ENCODE data around the gene HK2. TPM values are rescaled to one million over a fixed set of nuclear protein-coding genes. Genes with fewer than 3 reads are reported as not detected.

The HK2 gene
- total RNA-seq, 2 donors from 2014 or later, result 21.5 to 31.5 TPM

- no peaks in the 10 kb centered on the region for H3K36me3 Mint-ChIP-seq (ENCODE audit: low read depth)
- Histone ChIP-seq H3K36me3 (ENCODE audit: control insufficient read depth, insufficient read depth, low read length) (no peaks in the 10 kb centered on the region), H3K9ac (ENCODE audit: extremely low read depth, low read length, poor library complexity, severe bottlenecking) (no peak overlapping the region), H3K9me3 (ENCODE audit: control insufficient read depth, low read length) (no peaks in the 10 kb centered on the region), H3K27me3 (ENCODE audit: control insufficient read depth, insufficient read depth, low read length, poor library complexity, severe bottlenecking) (peaks cover 11% of the 10 kb centered on the region), H3K4me3 (ENCODE audit: low read length) (peak overlapping the region; percentile 72), H3K4me1 (ENCODE audit: control insufficient read depth, insufficient read depth, low read length) (no peaks in the 10 kb centered on the region), H3K27ac (ENCODE audit: low read depth, low read length) (no peak overlapping the region)
- peaks cover 8% of the 10 kb centered on the region for H3K27me3 Mint-ChIP-seq (ENCODE audit: insufficient read depth)
- H3K9me3 Mint-ChIP-seq, result peaks cover 3% of the 10 kb centered on the region
- peak; percentile 95 for DNase-seq
- TF ChIP-seq CTCF (conservative IDR thresholded peaks at IDR 0.05), result peak; percentile 98
- no peak overlapping the region for H3K27ac Mint-ChIP-seq
- WGBS, 2 experiments (ENCODE audit: insufficient coverage in 1 of 2, insufficient read length in 1 of 2), result 12 to 28% methylated on average over 11 to 34 of the region's 34 CpGs
- H3K4me3 Mint-ChIP-seq, result peak overlapping the region; percentile 54
- peaks cover 4% of the 10 kb centered on the region for H3K4me1 Mint-ChIP-seq
Measured at GRCh38 chr2:74919827-74920226, 85.9 kb downstream of the HK2 start.

- no peak for DNase-seq
- no peak overlapping the region for H3K27ac ChIP-seq (ENCODE audit: low read depth, low read length)
- H3K9ac ChIP-seq (ENCODE audit: extremely low read depth, low read length, poor library complexity, severe bottlenecking), result no peak overlapping the region
- Mint-ChIP-seq H3K9me3 (peaks cover 3% of the 10 kb centered on the region), H3K4me1 (peaks cover 12% of the 10 kb centered on the region), H3K36me3 (ENCODE audit: low read depth) (no peaks in the 10 kb centered on the region), H3K27ac (no peak overlapping the region), H3K27me3 (ENCODE audit: insufficient read depth) (peaks cover 8% of the 10 kb centered on the region), H3K4me3 (no peak overlapping the region)
- peaks cover 5% of the 10 kb centered on the region for H3K4me1 ChIP-seq (ENCODE audit: control insufficient read depth, insufficient read depth, low read length)
- H3K27me3 ChIP-seq (ENCODE audit: control insufficient read depth, insufficient read depth, low read length, poor library complexity, severe bottlenecking), result peaks cover 11% of the 10 kb centered on the region
- H3K36me3 ChIP-seq (ENCODE audit: control insufficient read depth, insufficient read depth, low read length), result no peaks in the 10 kb centered on the region
- TF ChIP-seq CTCF (conservative IDR thresholded peaks at IDR 0.05), result peak; percentile 34
- no peak overlapping the region for H3K4me3 ChIP-seq (ENCODE audit: low read length)
- no peaks in the 10 kb centered on the region for H3K9me3 ChIP-seq (ENCODE audit: control insufficient read depth, low read length)
- WGBS, 2 experiments (ENCODE audit: insufficient coverage in 1 of 2, insufficient read length in 1 of 2), result 90 to 93% methylated on average over 2 of the region's 2 CpGs
Measured at GRCh38 chr2:74921236-74921736, 87.4 kb downstream of the HK2 start.

- Histone ChIP-seq H3K4me1 (ENCODE audit: control insufficient read depth, insufficient read depth, low read length) (peaks cover 5% of the 10 kb centered on the region), H3K27ac (ENCODE audit: low read depth, low read length) (no peak overlapping the region), H3K36me3 (ENCODE audit: control insufficient read depth, insufficient read depth, low read length) (no peaks in the 10 kb centered on the region), H3K4me3 (ENCODE audit: low read length) (no peak overlapping the region), H3K9ac (ENCODE audit: extremely low read depth, low read length, poor library complexity, severe bottlenecking) (no peak overlapping the region), H3K9me3 (ENCODE audit: control insufficient read depth, low read length) (no peaks in the 10 kb centered on the region), H3K27me3 (ENCODE audit: control insufficient read depth, insufficient read depth, low read length, poor library complexity, severe bottlenecking) (peaks cover 11% of the 10 kb centered on the region)
- TF ChIP-seq CTCF (conservative IDR thresholded peaks at IDR 0.05), result no peak
- WGBS, 2 experiments (ENCODE audit: insufficient coverage in 1 of 2, insufficient read length in 1 of 2), result 93 to 94% methylated on average over 4 to 5 of the region's 5 CpGs
- no peak overlapping the region for H3K27ac Mint-ChIP-seq
- H3K4me1 Mint-ChIP-seq, result peaks cover 20% of the 10 kb centered on the region
- DNase-seq, result no peak
- peaks cover 3% of the 10 kb centered on the region for H3K9me3 Mint-ChIP-seq
- no peak overlapping the region for H3K4me3 Mint-ChIP-seq
- peaks cover 8% of the 10 kb centered on the region for H3K27me3 Mint-ChIP-seq (ENCODE audit: insufficient read depth)
- H3K36me3 Mint-ChIP-seq (ENCODE audit: low read depth), result no peaks in the 10 kb centered on the region
Measured at GRCh38 chr2:74922592-74923227, 88.8 kb downstream of the HK2 start.

Data from endodermal cell (in vitro differentiated cells).